GM18508 (cell line): ENCODE measurements around the gene WIZ.
"Not testable (repeated sequence)": the region's sequence is repeated elsewhere in the genome, so short reads cannot be mapped to it uniquely, and the experiment has no call there.

Experiments
- ATAC-seq: cut with Tn5 transposase; IDR thresholded peaks from one replicate; pipeline ENCODE4 v1.9.1; 2021; ENCODE audit warnings: moderate number of reproducible peaks; ENCODE audit not compliant: insufficient read depth, unreplicated experiment

The WIZ gene

DNA sequence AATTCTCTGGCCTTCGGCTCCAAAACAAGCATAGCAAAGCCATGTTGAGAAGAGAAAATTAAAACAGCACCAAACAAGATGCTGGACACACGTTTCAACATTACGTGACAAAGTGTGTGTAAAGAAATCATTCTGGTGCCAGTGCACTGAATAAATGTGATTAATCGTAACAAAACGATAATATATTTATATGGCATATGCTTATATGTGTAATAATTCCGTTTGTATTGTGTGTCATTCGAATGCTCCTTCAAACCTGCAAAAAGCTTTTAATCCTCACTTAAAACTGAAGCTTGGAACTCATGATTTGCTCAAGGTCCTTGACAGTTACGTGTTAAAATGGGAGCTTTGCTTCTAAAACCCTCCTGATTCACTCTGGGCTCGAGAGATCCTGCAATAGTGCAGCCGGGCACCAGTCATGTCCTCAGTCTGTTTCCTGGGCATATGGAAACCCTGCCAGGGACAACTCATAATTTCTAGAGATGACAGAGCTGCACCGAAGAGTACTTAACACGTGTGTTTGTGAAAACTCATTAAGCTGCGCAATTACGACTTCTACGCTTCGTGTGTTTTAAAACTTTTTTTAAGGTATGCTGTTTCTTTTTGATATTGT, 30.2 kb downstream of the WIZ start:
- no peak for ATAC-seq

DNA sequence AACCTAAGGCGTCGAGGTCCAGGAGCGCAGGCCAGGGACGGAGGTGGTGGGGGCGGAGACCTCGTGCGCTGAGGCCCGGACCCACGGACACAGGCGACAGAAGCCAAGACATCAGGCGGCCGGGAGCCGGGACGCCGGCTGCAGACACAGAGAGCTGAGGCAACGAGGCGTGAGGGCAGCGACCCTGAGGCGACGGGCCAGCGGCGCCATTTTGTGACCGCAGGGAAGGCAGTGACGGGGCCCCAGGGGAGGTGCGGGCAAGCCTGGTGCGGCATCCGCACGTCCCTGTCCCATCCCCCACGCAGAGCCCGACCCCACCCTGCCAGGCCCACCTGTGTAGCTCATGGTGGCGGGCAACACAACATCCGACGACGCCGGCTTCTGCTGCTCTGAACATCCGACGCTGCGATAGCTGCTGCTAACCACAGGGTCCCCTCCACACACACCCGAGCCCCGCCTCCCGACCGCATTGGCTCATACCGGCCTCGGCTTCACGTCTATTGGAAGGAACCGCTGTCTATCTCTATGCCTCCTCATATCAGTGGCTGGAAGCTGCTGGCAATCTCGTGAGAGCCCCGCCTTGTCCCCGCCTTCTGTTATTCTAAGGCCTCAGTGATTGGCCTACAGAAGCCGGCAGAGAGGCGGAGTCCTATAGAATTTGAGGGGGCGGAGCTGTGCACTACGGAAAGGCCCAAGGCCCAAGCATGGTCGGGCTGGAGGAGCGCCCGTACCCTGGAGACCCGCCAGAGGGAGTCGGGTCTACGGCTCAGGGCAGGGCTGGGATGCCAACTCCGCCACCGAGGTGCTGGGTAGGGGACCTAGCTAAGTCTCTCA, 31.0 kb downstream of the WIZ start, which contains the start of gene AKAP8L:
AKAP8L (minus strand) TSS at position 410 of the 834 bp plus-strand sequence; CDS start at position 345, 65 bp downstream.
- ATAC-seq = peak; percentile 91

GRCh38 chr19:15418231-15418578, 31.6 kb downstream of the WIZ start:
- no peak for ATAC-seq

DNA sequence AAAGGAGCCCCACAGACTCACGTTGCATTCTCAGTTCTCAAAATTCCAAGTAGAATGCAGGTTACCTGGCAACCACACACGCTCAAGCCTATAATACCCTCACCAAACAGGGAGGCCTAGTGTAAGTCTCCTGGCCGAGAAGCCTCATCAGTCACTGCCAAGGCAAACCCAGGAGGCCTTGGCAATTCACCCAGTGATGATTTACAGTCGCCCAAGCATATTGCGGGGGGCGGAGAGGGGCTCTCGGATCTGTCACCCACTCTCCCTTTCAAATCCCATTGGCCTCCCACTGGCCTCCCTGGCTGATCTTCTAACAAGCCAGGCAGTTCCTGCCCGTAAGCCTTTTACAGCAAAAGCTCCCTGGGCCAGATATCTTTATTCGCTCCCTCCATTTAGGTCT, 32.1 kb downstream of the WIZ start:
- ATAC-seq = no peak

DNA sequence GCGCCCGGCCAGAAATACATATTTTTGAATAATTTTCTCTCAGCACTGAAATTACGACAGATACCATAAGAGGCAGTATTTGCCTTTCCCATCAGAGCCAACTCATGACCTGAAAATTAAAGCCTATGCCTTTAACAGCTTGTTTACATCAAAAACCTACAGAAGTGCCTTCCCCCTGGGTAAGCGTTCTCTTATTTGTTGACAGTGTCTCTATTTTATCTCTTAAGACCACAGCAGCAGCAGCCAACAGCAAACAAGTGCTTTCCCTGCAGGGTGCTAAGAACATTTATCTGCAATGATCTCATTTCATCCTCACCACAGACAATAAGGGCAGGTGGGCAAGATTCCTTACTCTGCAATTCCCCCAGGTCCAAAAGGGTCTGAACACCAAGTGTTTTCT, 36.9 kb downstream of the WIZ start:
- no peak for ATAC-seq

DNA sequence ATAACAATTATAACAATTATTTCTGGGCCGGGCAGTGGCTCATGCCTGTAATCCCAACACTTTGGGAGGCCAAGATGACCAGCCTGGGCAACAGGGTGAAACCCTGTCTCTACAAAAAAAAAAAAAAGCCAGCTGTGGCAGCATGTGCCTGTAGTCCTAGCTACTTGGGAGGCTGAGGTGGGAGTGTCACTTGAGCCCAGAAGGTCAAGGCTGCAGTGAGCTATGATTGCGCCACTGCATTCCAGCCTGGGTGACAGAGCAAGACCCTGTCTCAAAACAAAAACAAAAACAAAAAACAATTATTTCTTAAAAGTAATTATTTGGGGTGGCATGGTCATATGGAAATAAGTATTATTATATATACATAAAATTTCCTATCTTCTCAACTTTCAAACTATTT, 38.4 kb downstream of the WIZ start:
- ATAC-seq = not testable (repeated sequence)

DNA sequence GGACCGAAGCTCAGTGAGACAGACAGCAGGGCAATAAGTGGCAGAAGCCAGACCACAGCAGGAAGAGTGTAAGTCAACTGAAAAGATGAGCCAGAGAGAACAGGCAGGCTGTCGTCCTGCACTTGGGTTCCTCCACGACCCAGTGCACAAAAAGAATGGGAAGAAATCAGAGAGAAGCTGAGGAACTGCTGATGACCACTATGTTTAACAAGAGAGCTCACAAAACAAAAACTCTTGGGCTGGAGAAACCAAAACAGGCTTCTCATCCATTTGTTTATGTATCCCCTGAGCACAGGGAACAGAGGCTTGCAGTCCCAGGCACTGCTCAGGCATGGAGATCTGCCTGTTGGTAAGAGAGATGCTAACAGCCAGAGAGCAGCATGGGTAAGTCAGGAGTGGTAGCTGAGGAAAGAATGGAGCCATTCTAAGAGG, 45.0 kb downstream of the WIZ start:
- no peak for ATAC-seq

DNA sequence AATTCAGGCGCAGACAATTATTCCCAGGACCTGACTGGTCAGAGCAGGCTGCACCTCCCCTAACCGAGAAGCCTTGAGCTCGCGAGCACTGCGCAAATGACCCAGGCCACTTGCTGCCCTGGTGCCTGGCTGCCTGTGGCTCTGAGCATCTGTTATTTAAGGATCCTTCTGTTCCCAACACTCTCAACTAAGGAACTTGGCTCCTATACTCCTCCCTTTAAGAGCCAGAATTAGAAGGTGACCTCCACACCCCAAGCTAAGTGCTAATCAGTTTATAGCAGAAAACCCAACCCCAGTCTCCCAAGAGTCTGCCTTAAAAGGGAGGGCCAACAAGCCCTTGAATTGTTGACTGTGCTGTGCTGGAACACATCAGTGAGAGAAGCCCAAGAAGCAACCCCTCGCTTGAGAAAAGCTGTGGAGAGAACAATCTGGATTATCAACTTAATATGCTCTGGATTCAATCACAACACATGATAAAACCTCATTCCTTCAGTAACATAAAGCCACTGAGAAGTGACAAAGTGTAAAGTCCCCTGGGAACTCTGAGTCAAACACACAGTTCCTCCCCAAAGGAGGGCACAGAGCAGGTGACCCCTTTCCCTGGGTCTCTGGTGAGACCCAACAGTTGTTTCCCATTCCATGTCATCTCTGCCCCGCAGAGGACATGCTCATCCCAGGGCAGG, 45.5 kb downstream of the WIZ start:
- no peak for ATAC-seq

DNA sequence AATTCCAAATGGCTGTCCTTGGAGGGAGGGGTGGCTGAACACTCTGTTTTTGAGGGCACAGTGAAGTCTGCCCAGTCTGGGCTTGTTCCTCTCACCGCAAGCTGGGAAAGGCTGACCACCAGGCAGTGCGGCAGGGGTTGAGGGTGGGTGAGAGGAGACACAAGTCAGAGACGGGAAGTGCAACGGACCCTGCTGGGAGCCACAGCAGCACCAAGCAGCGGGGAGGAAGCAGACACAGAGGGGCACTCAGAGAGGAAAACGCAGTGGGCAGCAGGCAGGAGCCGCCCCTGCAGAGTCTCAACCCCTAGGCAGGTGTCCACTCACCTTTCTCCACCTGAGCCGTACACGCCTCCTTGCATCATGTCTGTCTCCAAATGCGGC, 46.6 kb downstream of the WIZ start:
- no peak for ATAC-seq

GRCh38 chr19:15402411-15403150, 47.2 kb downstream of the WIZ start:
- no peak for ATAC-seq

- ATAC-seq = no peak
These were observed 48.4 kb downstream of the WIZ start for GRCh38 chr19:15401397-15401710.

- no peak for ATAC-seq
These were observed 49.0 kb downstream of the WIZ start for GRCh38 chr19:15400521-15401396.

GRCh38 chr19:15399635-15400034, 50.1 kb downstream of the WIZ start:
- no peak for ATAC-seq

DNA sequence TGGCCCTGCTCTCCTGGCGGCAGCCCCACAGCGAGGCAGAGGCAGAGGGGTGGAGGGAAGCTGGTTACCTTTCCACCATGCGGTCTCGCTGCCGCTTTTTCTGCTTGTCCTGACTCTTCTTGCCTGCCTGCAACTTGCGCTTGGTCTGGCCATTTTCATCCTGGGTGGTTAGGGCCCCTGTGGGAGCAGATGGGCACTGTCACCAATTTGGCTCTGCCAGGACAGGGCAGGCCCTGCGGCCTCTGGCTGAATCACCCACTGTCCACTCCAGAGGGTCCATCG, 50.6 kb downstream of the WIZ start:
- no peak for ATAC-seq

GRCh38 chr19:15398501-15399233, 51.1 kb downstream of the WIZ start:
- ATAC-seq = no peak

DNA sequence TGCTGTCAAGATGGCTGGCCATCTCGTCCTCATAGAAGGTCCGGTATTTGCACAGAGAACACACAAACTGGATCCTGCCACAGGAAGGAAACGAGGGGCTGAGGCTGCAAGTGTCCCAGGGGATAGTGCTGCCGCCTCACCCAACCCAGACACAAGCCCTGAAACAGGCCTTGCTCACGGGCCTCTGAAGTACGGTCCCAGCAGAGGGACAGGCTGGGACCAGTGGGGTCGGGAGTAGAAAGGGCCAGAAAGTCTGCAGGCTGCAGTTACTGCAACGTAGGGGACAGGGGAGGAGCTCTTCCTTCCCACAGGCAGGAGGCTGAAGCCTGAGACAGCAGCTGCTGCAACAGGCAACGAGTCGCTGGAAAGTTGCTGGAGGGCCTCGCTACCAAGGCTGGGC, 52.0 kb downstream of the WIZ start:
- no peak for ATAC-seq

DNA sequence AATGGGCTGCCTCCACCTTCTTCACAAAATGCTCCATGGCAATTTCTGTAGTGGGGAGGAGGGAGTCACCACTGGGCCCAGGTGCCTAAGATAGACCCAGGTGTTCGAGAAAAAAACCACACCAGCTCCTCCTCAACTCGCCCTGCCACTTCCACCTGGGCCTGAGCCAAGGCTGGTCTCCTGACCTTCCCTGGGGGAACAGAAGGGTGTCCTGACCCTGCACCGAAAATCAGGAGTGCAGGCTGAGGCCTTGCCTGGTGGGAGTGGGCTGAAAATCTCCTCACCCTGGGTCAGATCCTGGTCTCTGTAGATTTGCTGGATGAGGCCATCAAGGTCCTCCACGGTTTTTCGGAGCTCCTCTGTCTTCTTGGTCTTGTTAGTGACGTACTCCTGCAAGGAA, 52.5 kb downstream of the WIZ start:
- no peak for ATAC-seq

- no peak for ATAC-seq
These were observed 53.3 kb downstream of the WIZ start for GRCh38 chr19:15396436-15396835.

DNA sequence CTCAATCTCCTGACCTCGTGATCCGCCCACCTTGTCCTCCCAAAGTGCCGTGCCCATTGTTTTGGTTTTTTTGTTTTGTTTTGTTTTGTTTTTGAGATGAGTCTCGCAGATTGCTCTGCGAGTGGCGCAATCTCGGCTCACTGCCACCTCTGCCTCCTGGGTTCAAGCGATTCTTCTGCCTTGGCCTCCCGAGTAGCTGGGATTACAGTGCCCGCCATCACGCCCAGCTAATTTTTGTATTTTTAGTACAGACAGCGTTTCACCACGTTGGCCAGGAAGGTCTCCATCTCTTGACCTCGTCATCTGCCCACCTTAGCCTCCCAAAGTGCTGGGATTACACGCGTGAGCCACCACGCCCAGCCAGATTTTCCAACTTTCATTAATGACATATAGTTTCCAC, 54.5 kb downstream of the WIZ start:
- not testable (repeated sequence) for ATAC-seq

GRCh38 chr19:15394426-15394825, 55.3 kb downstream of the WIZ start:
- ATAC-seq = no peak
